HG03432 (cell line): Measurements from ENCODE around the gene KRTAP19-5.
"Not testable (repeated sequence)": the region's sequence is repeated elsewhere in the genome, so short reads cannot be mapped to it uniquely, and the experiment has no call there.

Source experiments
- ATAC-seq: cut with Tn5 transposase; IDR thresholded peaks from one replicate; pipeline ENCODE4 v1.9.1; 2021; ENCODE audit warnings: mild to moderate bottlenecking, moderate library complexity; ENCODE audit not compliant: unreplicated experiment

Gene KRTAP19-5

GRCh38 chr21:30502041-30502440, at the start of gene KRTAP19-5:
KRTAP19-5 (minus strand) TSS chr21:30502141; CDS start chr21:30502090, 51 bp downstream.
- ATAC-seq: no peak

GRCh38 chr21:30541764-30542163, 39.8 kb upstream of the KRTAP19-5 start, which contains the start of gene KRTAP19-6:
KRTAP19-6 (minus strand) TSS chr21:30541864; CDS start chr21:30541833, 31 bp downstream.
- no peak for ATAC-seq

- no peak for ATAC-seq
These were observed 16.9 kb upstream of the KRTAP19-5 start for GRCh38 chr21:30518876-30519275.

GRCh38 chr21:30515681-30516080, 13.7 kb upstream of the KRTAP19-5 start:
- no peak for ATAC-seq

- not testable (repeated sequence) for ATAC-seq
These were observed 3.8 kb upstream of the KRTAP19-5 start for GRCh38 chr21:30505621-30506205.

GRCh38 chr21:30497065-30497464, 4.9 kb downstream of the KRTAP19-5 start, which contains the start of gene KRTAP19-4:
KRTAP19-4 (minus strand) TSS chr21:30497165; CDS start chr21:30497110, 55 bp downstream.
- no peak for ATAC-seq

- ATAC-seq: no peak
These were observed 9.9 kb downstream of the KRTAP19-5 start, which contains the start of gene KRTAP19-3 for GRCh38 chr21:30491963-30492428. KRTAP19-3 (minus strand) TSS chr21:30492013; CDS start chr21:30491957, 56 bp downstream.

- ATAC-seq: no peak
These were observed 14.6 kb downstream of the KRTAP19-5 start, which contains the start of gene KRTAP19-2 for GRCh38 chr21:30487336-30487735. KRTAP19-2 (minus strand) TSS chr21:30487436; CDS start chr21:30487348, 88 bp downstream.

- ATAC-seq: no peak
These were observed 15.8 kb downstream of the KRTAP19-5 start for GRCh38 chr21:30486180-30486579.

GRCh38 chr21:30482130-30482529, 19.8 kb downstream of the KRTAP19-5 start:
- no peak for ATAC-seq

- ATAC-seq: no peak
These were observed 21.8 kb downstream of the KRTAP19-5 start, which contains the start of gene KRTAP19-1 for GRCh38 chr21:30480145-30480544. KRTAP19-1 (minus strand) TSS chr21:30480367; CDS start chr21:30480317, 50 bp downstream.

- ATAC-seq: no peak
These were observed 22.7 kb downstream of the KRTAP19-5 start for GRCh38 chr21:30479259-30479658.

GRCh38 chr21:30478004-30478403, 23.9 kb downstream of the KRTAP19-5 start:
- ATAC-seq: no peak

- no peak for ATAC-seq
These were observed 32.8 kb downstream of the KRTAP19-5 start for GRCh38 chr21:30468900-30469714.

GRCh38 chr21:30463713-30464112, 38.2 kb downstream of the KRTAP19-5 start:
- ATAC-seq: no peak
